Smooth muscle cell (in vitro differentiated cells): ENCODE data around the gene PARP6. TPM values are rescaled to one million over a fixed set of nuclear protein-coding genes. Genes with fewer than 3 reads are reported as not detected.
A peak's percentile ranks its signal among the peaks of the same experiment; 100 is the strongest.

Source experiments
- DNase-seq: peaks from one replicate; lab custom pipeline; 2025; ENCODE audit not compliant: unreplicated experiment; lab: John Stamatoyannopoulos, UW
- H2AFZ ChIP-seq: fragments of 200-600 bp; sonication (generic); 2 replicates; pipeline ENCODE4 v1.6.0; 2016; ENCODE audit warnings: antibody characterized with exemption, low read depth, mild to moderate bottlenecking
- H3F3A ChIP-seq: fragments of 200-600 bp; sonication (generic); 2 replicates; pipeline ENCODE4 v1.6.0; 2017; ENCODE audit warnings: antibody characterized with exemption, low read depth
- H3K27ac ChIP-seq: fragments of 200-600 bp; sonication (generic); 2 replicates; pipeline ENCODE4 v1.5.1; 2016; ENCODE audit warnings: low read depth, mild to moderate bottlenecking
- H3K27me3 ChIP-seq: fragments of 200-600 bp; sonication (generic); 2 replicates; pipeline ENCODE4 v1.6.1; 2016; ENCODE audit warnings: low read depth, mild to moderate bottlenecking
- H3K36me3 ChIP-seq: fragments of 200-600 bp; sonication (generic); 2 replicates; pipeline ENCODE4 v1.5.1; 2016; ENCODE audit warnings: low read depth
- H3K4me1 ChIP-seq: fragments of 200-600 bp; sonication (generic); 2 replicates; pipeline ENCODE4 v1.5.1; 2016; ENCODE audit warnings: low read depth
- H3K4me2 ChIP-seq: fragments of 200-600 bp; sonication (generic); 2 replicates; pipeline ENCODE4 v1.6.0; 2016; ENCODE audit warnings: mild to moderate bottlenecking
- H3K4me3 ChIP-seq: fragments of 200-600 bp; sonication (generic); 2 replicates; pipeline ENCODE4 v1.5.1; 2016; ENCODE audit warnings: mild to moderate bottlenecking
- H3K79me2 ChIP-seq: fragments of 200-600 bp; sonication (generic); 2 replicates; pipeline ENCODE4 v1.6.0; 2016; ENCODE audit warnings: low read depth, mild to moderate bottlenecking
- H3K9ac ChIP-seq: fragments of 200-600 bp; sonication (generic); 2 replicates; pipeline ENCODE4 v1.6.0; 2016; ENCODE audit warnings: low read depth
- H3K9me3 ChIP-seq: fragments of 200-600 bp; sonication (generic); replicated peaks from 2 replicates; pipeline ENCODE4 v1.5.1; 2016; ENCODE audit warnings: low read depth
- H4K20me1 ChIP-seq: fragments of 200-600 bp; sonication (generic); 2 replicates; pipeline ENCODE4 v1.6.0; 2016; ENCODE audit warnings: low read depth
- CTCF ChIP-seq: fragments of 200-600 bp; sonication (generic); IDR thresholded peaks from 2 replicates; pipeline ENCODE4 v1.5.1; 2017; ENCODE audit warnings: borderline replicate concordance, mild to moderate bottlenecking, antibody characterized with exemption; ENCODE audit not compliant: insufficient read depth, poor library complexity, severe bottlenecking
- WGBS: methylation state at CpG from one replicate; pipeline ENCODE4 v1.1.7; 2016; ENCODE audit warnings: low lambda C conversion rate; 5-methylcytosine and 5-hydroxymethylcytosine counted together
- polyA plus RNA-seq: library from polyadenylated mRNA; unstranded; fragments of >200 nt; fragmentation: Nextera tagmentation; extraction: Ambion mirVana; gene quantifications from 2 replicates; pipeline ENCODE4 v1.2.1, GENCODE V29; 2016
- total RNA-seq: library from RNA; depleted of rRNA; stranded (reverse); fragments of >200 nt; gene quantifications from 2 replicates; pipeline ENCODE4 v1.2.3, GENCODE V29; 2014

PARP6 gene
- total and polyA plus RNA-seq, 2 experiments from 2014 or later = 29.2 to 40.3 TPM

- no peaks in the 10 kb centered on the region for H3K9me3 ChIP-seq
- peaks cover 100% of the 10 kb centered on the region for H4K20me1 ChIP-seq
- DNase-seq = no peak
- H3K79me2 ChIP-seq = peaks cover 94% of the 10 kb centered on the region
- no peak overlapping the region for H2AFZ ChIP-seq
- TF ChIP-seq CTCF = no peak
- H3K27me3 ChIP-seq = no peaks in the 10 kb centered on the region
- H3K4me3 ChIP-seq = no peak overlapping the region
- H3K9ac ChIP-seq = no peak overlapping the region
- H3K4me1 ChIP-seq = no peaks in the 10 kb centered on the region
- 100% methylated on average over 1 of the region's 1 CpG for WGBS
- peaks cover 30% of the 10 kb centered on the region for H3K36me3 ChIP-seq
- H3F3A ChIP-seq = peaks cover 28% of the 10 kb centered on the region
- H3K4me2 ChIP-seq = no peak overlapping the region
- peak overlapping the region; percentile 37 for H3K27ac ChIP-seq
These were observed 56.3 kb downstream of the PARP6 start for GRCh38 chr15:72216079-72216478.

GRCh38 chr15:72207558-72208085 lies 64.7 kb downstream of the PARP6 start:
- peaks cover 36% of the 10 kb centered on the region for H3K79me2 ChIP-seq
- peaks cover 58% of the 10 kb centered on the region for H3K36me3 ChIP-seq
- H2AFZ ChIP-seq = no peak overlapping the region

GRCh38 chr15:72206677-72207000 lies 65.7 kb downstream of the PARP6 start:
- no peak for DNase-seq
- 92% methylated on average over 5 of the region's 5 CpGs for WGBS
- Histone ChIP-seq H3K27me3 (no peaks in the 10 kb centered on the region), H2AFZ (no peak overlapping the region), H3K4me2 (no peak overlapping the region), H4K20me1 (peaks cover 99% of the 10 kb centered on the region), H3F3A (peaks cover 59% of the 10 kb centered on the region), H3K79me2 (peaks cover 26% of the 10 kb centered on the region), H3K9ac (no peak overlapping the region), H3K4me1 (no peaks in the 10 kb centered on the region), H3K9me3 (no peaks in the 10 kb centered on the region), H3K27ac (no peak overlapping the region), H3K4me3 (no peak overlapping the region), H3K36me3 (peaks cover 64% of the 10 kb centered on the region)
- no peak for TF ChIP-seq CTCF

More at GRCh38 chr15:72207558-72208085, 64.7 kb downstream of the PARP6 start:
- no peak overlapping the region for H3K4me2 ChIP-seq
- H3K9me3 ChIP-seq = no peaks in the 10 kb centered on the region
- H4K20me1 ChIP-seq = peaks cover 99% of the 10 kb centered on the region
- H3K9ac ChIP-seq = no peak overlapping the region
- no peak overlapping the region for H3K4me3 ChIP-seq
- peaks cover 50% of the 10 kb centered on the region for H3F3A ChIP-seq
- H3K27me3 ChIP-seq = no peaks in the 10 kb centered on the region
- no peaks in the 10 kb centered on the region for H3K4me1 ChIP-seq
- no peak for TF ChIP-seq CTCF
- DNase-seq = no peak
- H3K27ac ChIP-seq = no peak overlapping the region

DNA sequence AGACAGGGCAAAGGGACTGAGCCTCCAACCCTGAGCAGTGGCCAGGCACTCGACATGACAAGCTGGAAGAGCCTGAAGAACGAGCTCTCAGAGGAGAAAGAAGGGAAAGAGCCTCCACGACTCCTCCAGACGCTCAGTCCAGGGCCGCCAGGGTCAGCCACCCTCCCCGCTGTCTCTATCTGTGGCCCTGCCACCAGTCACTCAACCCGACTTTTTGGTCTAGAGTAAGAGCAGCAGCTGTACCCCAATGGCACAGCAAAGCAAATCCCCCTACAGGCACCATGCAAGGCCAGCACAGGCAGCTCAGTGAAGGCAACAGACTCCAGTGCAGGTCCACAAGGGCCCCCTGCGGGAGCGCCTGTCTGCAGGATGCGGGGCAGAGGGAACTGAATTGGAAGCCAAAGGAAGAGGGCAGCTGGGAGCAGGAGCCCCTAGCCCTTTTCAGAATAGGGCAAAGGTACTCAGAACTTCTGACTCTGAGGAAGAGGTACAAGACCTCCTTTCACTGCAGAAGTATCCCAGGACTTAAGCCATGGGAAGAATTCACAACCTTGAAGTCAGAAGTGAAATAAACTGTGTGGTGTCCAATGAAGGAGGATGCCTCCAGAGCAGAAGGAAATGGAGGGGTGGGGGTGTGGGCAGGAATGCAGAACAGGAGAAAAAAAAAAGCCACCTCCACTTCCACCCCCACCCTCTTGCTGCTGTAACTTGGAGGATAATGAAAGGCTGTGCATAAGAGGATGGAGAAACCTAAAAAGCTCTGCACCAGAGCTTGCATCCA lies 66.3 kb downstream of the PARP6 start:
- H3K27me3 ChIP-seq = no peaks in the 10 kb centered on the region
- H3K4me2 ChIP-seq = no peak overlapping the region
- no peak overlapping the region for H2AFZ ChIP-seq
- peaks cover 22% of the 10 kb centered on the region for H3K79me2 ChIP-seq
- peaks cover 61% of the 10 kb centered on the region for H3K36me3 ChIP-seq
- no peak overlapping the region for H3K9ac ChIP-seq
- H3K9me3 ChIP-seq = no peaks in the 10 kb centered on the region
- peaks cover 64% of the 10 kb centered on the region for H3F3A ChIP-seq
- H3K27ac ChIP-seq = no peak overlapping the region
- 91% methylated on average over 10 of the region's 10 CpGs for WGBS
- no peaks in the 10 kb centered on the region for H3K4me1 ChIP-seq
- no peak for TF ChIP-seq CTCF
- no peak overlapping the region for H3K4me3 ChIP-seq
- peaks cover 99% of the 10 kb centered on the region for H4K20me1 ChIP-seq
- DNase-seq = no peak
